NCI-H1417 treated with DMSO at 0.1 percent for 48 hours (cell line): Measurements from ENCODE around the gene NEURL3.
"Not testable (repeated sequence)": the region's sequence is repeated elsewhere in the genome, so short reads cannot be mapped to it uniquely, and the experiment has no call there.

Experiments
- DNase-seq: peaks from one replicate; lab custom pipeline; 2025; lab: John Stamatoyannopoulos, UW

Gene NEURL3

GRCh38 chr2:96485350-96485749 is 19.8 kb downstream of the NEURL3 start:
- no peak for DNase-seq

GRCh38 chr2:96484091-96484490 is 21.1 kb downstream of the NEURL3 start:
- no peak for DNase-seq

GRCh38 chr2:96477458-96477857 is 27.7 kb downstream of the NEURL3 start:
- DNase-seq = no peak

GRCh38 chr2:96471772-96472171 is 33.4 kb downstream of the NEURL3 start:
- DNase-seq = no peak

GRCh38 chr2:96470636-96471035 is 34.5 kb downstream of the NEURL3 start:
- DNase-seq = no peak

- no peak for DNase-seq
These were observed 35.0 kb downstream of the NEURL3 start for GRCh38 chr2:96470109-96470508.

GRCh38 chr2:96468904-96469303 is 36.3 kb downstream of the NEURL3 start:
- DNase-seq = no peak

GRCh38 chr2:96464651-96465050 is 40.5 kb downstream of the NEURL3 start:
- DNase-seq = no peak

- no peak for DNase-seq
These were observed 41.1 kb downstream of the NEURL3 start for GRCh38 chr2:96464061-96464460.

- no peak for DNase-seq
These were observed 42.0 kb downstream of the NEURL3 start for GRCh38 chr2:96463119-96463518.

- not testable (repeated sequence) for DNase-seq
These were observed 43.5 kb downstream of the NEURL3 start for GRCh38 chr2:96461616-96462015.

- no peak for DNase-seq
These were observed 53.1 kb downstream of the NEURL3 start for GRCh38 chr2:96452053-96452452.

- no peak for DNase-seq
These were observed 55.5 kb downstream of the NEURL3 start for GRCh38 chr2:96449637-96450036.

- no peak for DNase-seq
These were observed 56.0 kb downstream of the NEURL3 start for GRCh38 chr2:96449174-96449573.

GRCh38 chr2:96447726-96448125 is 57.4 kb downstream of the NEURL3 start:
- no peak for DNase-seq
